ENCODE data around the gene ZNF670.
"Not testable (repeated sequence)": the region's sequence is repeated elsewhere in the genome, so short reads cannot be mapped to it uniquely, and the experiment has no call there.

Gene ZNF670

DNA sequence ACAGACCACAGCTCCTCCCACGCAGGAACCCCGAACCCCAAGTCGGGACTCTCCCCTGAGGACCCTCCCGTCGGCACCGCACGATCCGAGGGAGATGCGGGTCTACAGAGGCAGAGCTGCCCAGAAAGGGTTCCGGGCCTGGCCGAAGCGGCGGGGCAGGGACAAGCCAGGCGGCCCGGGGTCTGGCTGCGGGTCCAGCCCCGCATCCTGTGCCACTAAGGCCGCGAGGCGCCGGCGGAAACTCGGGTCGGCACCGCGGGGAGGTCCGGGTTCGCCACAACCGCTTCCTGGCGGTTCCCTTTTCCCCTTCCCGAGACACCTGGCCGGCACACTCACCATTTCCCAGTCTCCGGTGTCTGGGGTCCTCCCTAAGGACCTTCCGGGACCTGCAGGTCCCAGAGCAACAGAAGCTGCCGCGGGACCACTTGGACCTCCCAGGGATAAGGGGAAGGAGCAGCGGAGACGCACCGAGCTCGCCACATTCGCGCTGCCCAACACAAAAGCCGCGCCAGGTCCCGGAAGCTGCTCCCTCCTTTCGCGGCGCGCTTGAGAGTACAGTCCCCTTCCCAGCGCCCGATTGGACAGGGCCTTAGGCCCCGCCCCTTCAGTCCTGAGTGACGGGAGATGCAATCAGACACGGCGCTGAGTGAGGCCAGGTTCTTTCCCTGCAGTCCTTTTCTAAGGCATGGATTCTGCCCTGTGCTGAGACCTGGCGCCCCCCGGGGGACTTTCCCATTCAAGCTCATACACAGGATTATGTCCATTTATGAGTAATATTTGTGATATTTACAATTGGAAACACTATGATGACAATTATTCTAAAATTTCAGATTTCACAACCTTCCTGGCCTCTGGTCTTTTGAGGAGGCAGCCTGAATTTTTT, at the start of gene ZNF670:
TSS of gene ZNF670 (minus strand) at position 554 of the 883 bp plus-strand sequence. CDS start at position 339, 215 bp downstream.
- DNase-seq (ENCODE audit: low read depth in 1 of 2, low spot score in 1 of 2), result peak; percentile 47 to 76

DNA sequence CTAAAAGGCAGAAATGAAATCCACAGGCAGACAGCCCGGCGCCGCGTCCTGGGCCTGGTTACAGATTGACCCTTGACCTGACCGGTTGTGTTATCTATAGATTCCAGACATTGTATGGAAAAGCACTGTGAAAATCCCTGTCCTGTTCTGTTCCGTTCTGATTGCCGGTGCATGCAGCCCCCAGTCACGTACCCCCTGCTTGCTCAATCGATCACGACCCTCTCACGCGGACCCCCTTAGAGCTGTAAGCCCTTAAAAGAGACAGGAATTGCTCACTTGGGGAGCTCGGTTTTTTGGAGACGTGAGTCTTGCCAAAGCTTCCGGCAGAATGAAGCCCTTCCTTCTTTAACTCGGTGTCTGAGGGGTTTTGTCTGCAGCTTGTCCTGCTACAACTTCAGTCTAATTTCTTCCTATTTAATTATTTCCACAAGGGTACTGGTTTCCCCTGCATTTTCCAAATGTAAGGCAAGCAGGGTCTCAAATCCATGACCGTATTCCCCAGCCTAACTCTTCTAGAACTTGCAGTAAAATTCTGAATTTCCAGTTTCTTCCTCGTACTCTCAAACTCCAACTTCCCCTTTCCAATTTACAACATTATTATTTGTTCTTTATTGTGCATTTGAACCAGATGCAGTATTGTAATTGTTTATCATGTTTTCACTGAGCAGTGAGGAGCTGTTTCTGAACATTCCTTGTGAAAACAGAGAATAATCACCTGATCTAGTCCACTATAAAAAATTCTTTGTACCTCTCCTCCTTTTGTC, 49.1 kb upstream of the ZNF670 start:
- DNase-seq (ENCODE audit: low read depth in 1 of 2, low spot score in 1 of 2), result not testable (repeated sequence)

DNA sequence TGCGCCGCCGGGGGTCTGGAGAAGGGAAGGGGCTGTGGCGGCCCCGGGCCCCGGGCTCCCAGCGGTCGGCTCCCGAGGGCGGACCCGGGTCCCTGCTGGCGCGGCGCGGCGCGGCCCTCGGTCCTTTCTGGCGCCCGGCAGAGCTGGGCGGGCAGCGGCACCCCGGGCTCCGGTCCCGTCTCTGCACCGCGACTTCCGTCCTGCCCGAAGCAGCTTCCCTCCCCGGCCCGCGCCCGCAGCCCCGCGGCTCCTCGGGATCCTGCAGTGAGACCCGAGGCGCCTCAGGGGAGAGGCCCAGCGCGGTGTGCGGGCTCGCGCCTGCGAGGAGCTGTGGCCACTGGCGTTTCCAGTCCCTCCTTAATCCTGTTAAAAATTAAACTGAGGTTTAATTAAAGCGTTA, 48.0 kb upstream of the ZNF670 start:
- not testable (repeated sequence) for DNase-seq (ENCODE audit: low read depth in 1 of 2, low spot score in 1 of 2)

DNA sequence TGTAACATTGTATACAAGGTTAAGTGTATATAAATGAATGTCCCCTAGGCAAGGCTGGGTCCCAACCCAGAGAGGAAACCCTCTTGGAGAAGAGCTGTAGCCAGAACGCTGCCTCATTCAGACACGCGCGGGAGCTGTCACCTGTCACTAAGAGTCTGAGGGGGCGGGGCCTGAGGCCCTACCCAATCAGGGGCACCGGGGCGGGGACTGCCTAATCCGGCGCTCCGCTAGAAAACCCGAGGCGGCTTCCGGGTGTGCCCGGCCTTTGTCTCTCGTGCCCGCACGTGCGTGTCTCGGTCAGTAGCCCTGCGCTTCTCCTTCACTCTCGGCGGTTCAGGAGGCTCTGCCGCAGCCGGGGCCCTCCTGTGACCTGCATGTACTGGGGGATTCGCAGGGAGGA, 47.6 kb upstream of the ZNF670 start:
- DNase-seq (ENCODE audit: low read depth in 1 of 2, low spot score in 1 of 2), result not testable (repeated sequence)

GRCh38 chr1:247121382-247121781, 42.8 kb upstream of the ZNF670 start:
- no peak for DNase-seq (ENCODE audit: low read depth in 1 of 2, low spot score in 1 of 2)

DNA sequence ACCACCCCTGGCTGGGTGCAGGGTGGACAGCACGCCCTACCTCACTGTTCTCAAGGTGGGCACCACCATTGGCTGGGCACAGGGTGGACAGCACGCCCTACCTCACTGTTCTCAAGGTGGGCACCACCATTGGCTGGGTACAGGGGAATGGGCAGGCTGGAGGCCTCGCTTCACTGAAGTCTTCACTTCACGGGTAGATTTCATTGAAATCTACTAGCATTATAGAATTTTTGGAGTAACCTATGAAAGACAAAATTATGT, 41.7 kb upstream of the ZNF670 start:
- not testable (repeated sequence) for DNase-seq (ENCODE audit: low read depth in 1 of 2, low spot score in 1 of 2)

GRCh38 chr1:247119600-247120407, 41.2 kb upstream of the ZNF670 start:
- DNase-seq (ENCODE audit: low read depth in 1 of 2, low spot score in 1 of 2), result no peak

DNA sequence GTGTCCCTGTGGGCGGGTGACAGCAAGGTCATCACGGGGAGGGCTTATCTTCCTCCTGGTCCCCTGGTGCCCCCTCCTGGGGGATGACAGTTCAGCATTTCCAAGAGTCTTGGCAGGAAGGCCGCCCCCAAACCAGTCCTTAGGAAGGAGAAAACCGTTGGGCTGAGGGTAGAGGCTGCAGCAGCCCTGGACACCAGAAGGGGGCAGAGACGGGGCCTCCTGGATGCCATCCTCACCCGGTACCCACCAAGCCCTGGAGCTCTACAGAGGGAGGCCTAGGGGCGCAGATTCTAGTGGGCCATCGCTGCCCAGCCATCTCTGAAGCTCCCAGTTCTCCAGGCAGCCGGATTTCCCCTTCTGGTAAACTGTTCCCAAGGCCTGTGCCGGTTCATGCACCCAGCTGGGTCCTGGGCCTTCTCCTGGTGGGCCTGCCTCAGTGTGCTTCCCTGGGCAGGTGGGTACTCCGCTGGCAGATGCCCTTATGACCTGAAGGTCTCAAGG, 40.4 kb upstream of the ZNF670 start:
- no peak for DNase-seq (ENCODE audit: low read depth in 1 of 2, low spot score in 1 of 2)

GRCh38 chr1:247115545-247115944, 36.9 kb upstream of the ZNF670 start:
- DNase-seq (ENCODE audit: low read depth in 1 of 2, low spot score in 1 of 2), result no peak

DNA sequence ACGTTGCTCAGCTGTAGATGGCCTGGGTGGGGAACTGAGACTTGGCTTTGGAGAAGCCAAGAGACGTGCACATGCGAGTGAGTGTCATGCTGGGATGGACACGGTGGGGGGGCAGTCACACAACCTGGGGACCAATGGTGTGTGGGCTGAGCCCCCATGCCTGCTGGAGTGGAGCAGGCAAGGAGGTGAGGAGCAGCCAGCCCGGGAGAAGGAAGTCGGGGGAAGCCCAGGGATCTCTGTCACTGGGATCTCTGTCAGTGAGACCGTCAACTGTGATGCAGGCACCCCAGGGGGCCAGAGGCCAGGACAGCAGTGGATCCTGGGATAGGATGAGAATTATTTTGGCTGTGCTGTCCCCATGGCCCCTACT, 36.5 kb upstream of the ZNF670 start:
- DNase-seq (ENCODE audit: low read depth in 1 of 2, low spot score in 1 of 2), result no peak

GRCh38 chr1:247114351-247115140, 35.9 kb upstream of the ZNF670 start:
- no peak for DNase-seq (ENCODE audit: low read depth in 1 of 2, low spot score in 1 of 2)

GRCh38 chr1:247113733-247114271, 35.2 kb upstream of the ZNF670 start:
- no peak for DNase-seq (ENCODE audit: low read depth in 1 of 2, low spot score in 1 of 2)

DNA sequence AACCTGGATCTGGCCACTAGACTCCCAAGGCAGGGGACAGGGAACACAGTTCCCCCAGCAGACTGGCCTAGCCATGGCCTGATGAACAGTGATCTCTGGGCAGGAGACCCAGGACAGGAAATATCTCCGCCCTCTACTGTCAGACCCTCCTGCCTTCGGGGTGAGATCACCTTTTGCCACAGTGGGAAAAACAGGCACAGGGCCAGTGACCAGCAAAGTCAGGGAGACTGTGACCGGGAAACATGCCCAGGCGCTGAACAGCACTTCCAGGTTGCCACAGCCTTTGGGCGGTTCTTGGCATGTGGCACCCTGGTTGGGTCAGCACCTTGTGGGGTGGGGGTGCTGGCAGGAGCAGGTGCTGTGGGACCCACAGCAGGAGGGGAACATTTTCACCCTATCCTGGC, 34.5 kb upstream of the ZNF670 start:
- no peak for DNase-seq (ENCODE audit: low read depth in 1 of 2, low spot score in 1 of 2)

DNA sequence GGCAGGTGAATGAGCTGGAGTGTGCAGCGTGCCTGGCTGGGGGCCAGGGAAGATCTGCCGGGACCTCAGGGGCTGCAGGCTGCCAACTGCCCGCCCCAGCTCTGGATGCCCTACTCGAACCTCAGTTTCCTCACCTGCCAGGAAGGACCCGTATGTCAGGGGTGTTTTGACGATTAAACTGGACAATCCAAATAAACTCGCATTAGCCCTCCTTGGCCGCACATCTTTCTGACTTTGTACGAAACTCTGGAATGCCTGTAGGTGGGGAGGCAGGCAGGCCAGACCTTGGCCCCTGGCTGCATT, 33.8 kb upstream of the ZNF670 start:
- DNase-seq (ENCODE audit: low read depth in 1 of 2, low spot score in 1 of 2), result no peak

DNA sequence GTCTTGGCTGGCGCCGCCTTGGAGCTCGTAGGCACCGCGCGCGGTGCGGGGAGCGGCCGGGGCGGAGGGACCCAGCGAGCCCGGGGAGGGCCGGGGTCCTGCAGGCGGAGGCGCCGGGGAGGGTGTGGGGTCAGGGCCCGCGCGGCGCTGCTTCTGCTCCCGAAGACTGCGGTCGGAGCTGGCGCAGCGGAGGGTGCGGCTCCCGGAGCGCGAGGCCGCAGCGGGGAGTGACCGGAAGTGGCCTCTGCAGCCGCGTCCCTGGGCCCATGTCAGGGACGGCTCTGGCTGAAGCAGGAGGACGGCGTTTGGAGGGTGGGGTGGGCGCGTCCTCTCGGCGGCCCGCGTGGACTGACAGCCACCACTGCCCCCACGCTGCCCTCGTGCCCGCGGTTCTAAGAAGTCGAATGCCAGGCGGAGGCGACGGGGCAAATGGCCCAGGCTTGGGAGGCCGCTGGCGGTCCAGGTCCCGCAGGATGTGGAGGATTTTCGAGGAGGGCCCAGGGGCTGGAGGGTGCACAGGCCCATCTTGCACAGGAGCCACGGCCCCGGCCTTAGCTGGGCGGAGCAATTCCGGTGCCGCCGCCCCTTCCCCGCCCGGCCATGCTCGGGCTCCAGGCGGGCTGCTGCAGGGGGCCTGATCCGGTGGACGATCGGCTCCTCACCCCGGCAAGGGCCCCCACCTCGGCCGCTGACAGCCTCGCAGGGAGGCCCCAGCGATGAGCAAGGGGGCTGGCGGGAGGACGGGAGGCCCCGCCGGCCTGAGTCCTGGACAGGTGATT, 33.3 kb upstream of the ZNF670 start:
- DNase-seq (ENCODE audit: low read depth in 1 of 2, low spot score in 1 of 2), result no peak

GRCh38 chr1:247111259-247111699, 32.7 kb upstream of the ZNF670 start:
- no peak for DNase-seq (ENCODE audit: low read depth in 1 of 2, low spot score in 1 of 2)

DNA sequence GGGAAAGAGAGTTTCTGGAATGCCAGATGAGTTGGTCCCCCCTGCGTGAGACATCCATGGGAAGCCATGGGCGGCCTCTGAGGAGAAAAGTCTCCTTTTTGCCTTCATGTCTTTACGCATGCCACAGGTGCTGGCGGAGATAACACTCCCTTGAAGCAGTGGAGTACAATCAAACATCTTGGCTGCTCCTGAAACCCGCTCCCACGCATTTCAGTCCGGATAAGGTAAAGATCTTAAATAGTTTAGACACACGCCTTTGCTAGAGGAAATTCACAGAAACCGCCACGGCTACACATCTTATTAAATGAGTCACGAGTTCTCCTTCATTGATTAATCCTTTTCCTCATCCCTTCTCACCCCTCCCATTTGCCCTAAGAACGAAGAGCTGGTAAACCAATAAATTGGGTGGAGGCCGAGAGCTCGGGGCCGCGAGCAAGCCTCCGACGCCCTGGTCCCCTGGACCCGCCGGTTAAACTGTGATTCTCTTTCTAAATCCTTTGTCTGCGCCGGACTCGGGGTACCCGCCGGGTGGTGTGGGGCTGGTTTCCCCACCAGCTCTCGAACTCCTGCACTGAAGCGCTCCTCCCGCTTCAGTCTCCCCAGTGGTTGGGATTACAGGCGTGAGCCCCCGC, 32.1 kb upstream of the ZNF670 start:
- no peak for DNase-seq (ENCODE audit: low read depth in 1 of 2, low spot score in 1 of 2)

DNA sequence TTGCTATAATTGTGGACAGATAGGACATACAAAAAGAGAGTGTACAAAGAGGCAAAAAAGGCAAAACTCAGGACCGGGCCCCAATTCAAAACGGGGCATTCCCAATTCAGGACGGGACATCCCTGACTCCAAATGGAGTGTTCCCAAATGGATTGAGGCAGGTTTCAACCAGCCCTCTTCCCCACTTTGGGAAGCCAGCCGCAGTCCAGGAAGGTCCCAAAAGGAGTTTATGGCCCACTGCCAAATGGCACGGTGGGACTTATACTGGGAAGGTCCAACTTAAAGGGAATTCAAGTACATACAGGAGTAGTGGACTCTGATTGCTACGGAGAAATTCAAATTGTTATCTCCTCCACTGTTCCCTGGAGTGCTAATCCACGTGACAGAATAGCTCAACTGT, 29.1 kb upstream of the ZNF670 start:
- no peak for DNase-seq (ENCODE audit: low read depth in 1 of 2, low spot score in 1 of 2)

DNA sequence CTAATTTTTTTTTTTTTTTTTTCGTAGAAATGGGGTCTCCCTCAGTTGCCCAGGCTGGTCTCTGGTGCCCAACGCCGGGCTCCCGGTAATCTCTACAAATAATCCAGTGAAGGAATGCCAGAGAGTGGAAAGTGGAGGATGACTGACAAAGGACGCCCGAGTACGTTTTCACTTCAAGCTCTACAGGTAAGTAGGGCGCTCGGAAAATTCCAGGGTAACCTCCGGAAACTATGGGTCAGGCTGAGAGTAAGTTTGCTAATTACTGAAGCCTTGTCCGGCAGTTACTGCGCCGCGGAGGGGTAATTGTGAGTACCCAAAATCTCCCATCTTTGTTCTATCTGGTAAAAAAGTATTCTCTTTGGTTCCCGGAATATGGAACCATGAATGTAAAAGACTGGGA, 27.4 kb upstream of the ZNF670 start:
- no peak for DNase-seq (ENCODE audit: low read depth in 1 of 2, low spot score in 1 of 2)
